Stimulated activated CD4-positive, alpha-beta T cell treated with anti-CD3 and anti-CD28 coated beads, Interleukin-2, amount 100 ng/mL, for 24 hours (primary cell): ENCODE data around the gene SHANK1.
A peak's percentile ranks its signal among the peaks of the same experiment; 100 is the strongest.

Source experiments
- DNase-seq, 2 donors: peaks; one replicate each; pipeline ENCODE4 v3.0.0-alpha.2; 2020

Gene SHANK1

DNA sequence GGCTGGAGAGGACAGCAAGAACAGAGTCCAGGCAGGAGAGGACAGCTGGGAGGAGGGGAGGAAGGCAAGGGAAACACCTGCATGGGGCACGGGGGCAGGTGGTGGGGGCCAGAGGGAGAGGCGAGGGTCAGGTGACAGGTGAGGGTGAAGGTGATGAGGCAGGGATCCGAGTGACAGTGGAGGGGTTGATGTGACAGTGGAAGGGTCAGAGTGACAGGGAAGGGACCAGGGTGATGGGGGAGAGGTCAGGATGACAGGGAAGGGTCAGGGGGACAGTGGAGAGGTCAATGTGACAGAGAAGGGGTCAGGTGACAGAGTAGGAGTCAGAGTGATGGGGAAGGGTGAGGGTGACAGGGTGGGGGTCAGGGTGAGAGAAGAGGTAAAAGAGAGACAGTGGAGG is 41.3 kb downstream of the SHANK1 start:
- DNase-seq: no peak

DNA sequence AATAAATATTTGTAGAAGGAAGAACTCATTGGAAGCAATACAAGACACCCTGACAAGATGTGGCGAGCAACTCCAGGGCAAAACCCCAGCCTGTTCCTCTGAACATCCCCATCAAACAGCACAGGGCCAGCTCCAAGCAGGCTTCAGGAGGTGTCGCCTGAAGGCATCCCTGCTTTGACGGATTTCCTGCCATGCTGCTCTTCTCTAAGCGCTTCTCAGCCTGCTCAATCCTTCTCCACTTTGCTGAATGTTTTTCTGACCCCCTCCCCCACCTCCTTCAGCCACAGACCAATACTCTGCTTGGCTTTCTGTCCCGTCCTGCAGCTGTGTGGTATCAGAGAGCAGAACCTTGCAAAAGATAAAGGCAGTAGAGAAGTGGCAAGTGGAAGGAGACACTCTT is 42.0 kb downstream of the SHANK1 start:
- no peak for DNase-seq

DNA sequence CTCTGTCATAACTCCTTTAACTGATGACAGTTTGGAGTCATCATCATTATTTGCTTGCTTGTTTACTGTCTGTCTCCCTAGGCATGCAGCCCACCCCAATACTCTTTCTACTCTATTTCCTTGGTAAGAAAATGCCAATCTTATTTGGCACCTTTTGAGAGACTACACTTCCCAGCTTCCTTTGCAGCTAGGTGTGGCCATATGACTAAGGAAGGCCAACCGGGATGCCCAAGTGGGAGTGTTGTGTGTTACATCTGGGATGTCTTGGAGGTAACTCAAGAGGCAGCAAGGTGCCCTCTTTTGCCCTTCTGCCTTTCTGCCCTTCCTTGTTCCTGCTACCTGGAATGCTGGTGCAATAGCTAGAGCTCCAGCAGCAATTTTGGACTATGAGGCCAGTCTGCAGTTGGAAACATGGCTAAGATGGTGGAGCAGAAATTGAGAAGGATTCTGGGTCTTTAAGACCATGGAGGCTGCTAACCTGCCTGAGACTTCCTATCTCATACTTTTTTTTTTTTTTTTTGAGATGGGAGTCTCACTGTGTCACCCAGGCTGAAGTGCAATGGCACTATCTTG is 42.9 kb downstream of the SHANK1 start:
- DNase-seq: no peak

GRCh38 chr19:50673118-50673517 is 46.5 kb downstream of the SHANK1 start:
- no peak for DNase-seq

GRCh38 chr19:50670102-50670380 is 49.6 kb downstream of the SHANK1 start:
- no peak for DNase-seq

GRCh38 chr19:50669302-50670101 is 50.1 kb downstream of the SHANK1 start:
- DNase-seq: peak; percentile 50 to 63

- no peak for DNase-seq
These were observed 50.7 kb downstream of the SHANK1 start for GRCh38 chr19:50668879-50669278.

GRCh38 chr19:50668416-50668815 is 51.2 kb downstream of the SHANK1 start:
- no peak for DNase-seq

DNA sequence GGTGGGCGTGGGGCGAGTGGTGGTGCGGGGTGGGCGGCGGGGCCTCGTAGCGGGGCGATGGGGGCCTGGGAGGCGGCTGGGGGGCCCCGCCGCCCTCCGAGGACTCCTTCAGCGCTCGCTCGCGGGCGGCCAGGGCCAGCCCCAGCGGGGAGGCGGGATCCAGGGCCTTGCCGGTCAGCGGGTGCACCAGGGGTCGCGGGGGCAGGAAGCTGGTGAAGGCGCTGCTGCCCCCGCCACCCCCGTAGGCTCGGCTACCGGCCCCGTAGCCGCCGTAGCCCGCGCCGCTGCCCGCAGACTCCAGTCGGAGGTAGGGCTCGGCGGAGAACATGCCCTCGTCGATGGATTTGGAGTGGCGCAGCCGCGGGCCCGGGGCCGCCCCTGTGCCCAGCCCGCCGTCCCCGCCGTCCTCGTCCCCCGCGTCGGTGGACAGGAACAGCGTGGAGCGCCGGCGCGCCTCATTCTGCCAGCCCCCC is 51.8 kb downstream of the SHANK1 start:
- DNase-seq: no peak

GRCh38 chr19:50667177-50667758 is 52.3 kb downstream of the SHANK1 start:
- DNase-seq: no peak

DNA sequence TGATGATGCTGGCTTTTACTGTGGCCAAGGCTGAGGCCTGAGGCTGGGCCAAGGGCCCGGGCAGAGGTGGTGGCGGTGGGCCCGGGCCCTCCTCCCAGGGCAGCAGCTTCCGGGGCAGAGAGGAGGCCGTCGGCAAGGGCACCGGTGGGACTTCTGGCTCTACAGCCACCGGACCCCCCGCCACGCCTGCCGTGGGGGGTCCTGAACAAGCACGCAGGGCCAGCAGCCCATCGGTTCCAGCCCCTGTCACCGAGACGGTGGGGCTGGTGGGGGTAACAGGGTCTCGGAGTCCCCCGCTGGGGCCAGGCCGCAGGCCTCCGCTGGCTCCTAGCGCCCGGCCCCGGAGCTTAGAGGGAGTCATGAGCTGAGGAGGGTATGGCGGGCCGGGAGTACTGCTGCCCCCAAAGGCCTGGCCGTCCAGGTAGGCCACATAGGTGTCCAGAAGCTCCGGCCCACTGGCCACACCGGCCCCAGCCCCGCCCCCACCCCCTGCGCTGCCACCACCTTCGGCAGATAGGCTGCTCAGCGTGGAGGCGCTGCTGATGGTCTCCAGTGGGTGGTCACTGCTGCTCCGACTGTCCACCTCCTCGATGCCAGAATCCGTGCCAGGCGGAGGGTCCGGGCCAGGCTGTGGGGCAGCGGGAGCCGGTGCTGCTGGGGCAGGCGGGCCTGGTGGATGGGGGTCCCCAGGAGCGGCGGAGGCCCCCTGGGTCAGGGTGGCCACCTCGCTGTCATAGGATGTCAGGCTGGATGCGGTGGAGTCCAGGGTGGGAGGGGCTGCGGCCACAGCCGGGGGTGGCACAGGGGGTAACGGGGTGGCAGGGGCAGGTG is 53.0 kb downstream of the SHANK1 start:
- DNase-seq: no peak

DNA sequence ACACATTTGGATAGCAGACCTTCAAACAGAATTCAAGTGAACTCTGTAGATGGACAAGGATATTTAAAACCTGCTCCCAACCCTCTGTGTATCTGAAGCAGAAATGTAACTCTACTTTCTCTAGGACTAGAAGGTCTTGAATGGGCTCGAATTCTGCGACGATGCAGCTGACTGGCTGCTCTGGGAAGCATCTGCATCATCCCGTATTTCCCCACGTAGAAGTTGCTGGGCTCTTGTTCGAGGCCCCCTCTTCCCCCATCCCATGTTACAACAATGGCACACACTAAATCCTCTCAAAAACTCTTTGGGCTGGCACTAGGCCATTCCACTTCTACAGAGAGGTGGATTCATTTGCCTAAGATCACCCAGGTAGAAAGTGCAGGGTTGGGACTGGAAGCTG is 55.4 kb downstream of the SHANK1 start:
- no peak for DNase-seq

DNA sequence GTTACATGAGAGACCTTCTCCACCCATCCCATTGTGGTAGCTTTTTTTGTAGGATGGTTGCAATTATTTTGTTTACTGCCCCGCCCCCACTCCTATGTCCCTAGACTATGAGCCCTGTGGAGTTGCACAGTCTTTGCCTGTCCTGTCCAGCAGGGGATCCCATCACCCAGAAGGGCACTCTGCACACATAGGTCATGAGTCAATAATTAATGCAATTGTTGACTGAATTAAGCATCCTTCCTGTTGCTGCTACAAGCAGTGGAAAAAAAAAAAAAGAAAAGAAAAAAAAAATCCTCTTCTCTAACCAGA is 56.2 kb downstream of the SHANK1 start:
- no peak for DNase-seq

- DNase-seq: no peak
These were observed 56.7 kb downstream of the SHANK1 start for GRCh38 chr19:50662651-50663481.

- DNase-seq: no peak
These were observed 57.6 kb downstream of the SHANK1 start for GRCh38 chr19:50661766-50662650.

DNA sequence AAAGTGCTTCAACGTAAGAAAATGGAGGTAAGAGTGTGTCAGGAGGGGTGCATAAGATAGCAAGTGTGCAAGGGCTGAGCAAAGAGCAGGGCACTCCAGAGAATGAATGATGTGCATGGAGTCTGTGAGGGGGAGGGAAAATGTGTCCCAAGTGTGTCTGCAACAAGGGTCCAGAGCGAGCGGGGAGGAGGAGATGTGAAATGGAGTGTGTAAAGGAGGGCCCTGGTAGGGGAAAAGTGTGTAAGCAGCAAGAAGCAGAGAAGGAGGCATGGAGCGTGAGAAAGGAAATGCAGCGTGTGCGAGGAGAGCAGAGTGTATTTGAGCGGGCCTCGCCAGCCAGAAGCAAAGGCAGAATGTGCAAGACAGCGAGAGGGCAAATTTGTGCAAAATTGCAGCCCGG is 58.6 kb downstream of the SHANK1 start:
- DNase-seq: no peak

- DNase-seq: no peak
These were observed 59.6 kb downstream of the SHANK1 start for GRCh38 chr19:50660088-50660366.

GRCh38 chr19:50659318-50660087 is 60.1 kb downstream of the SHANK1 start:
- DNase-seq: no peak

DNA sequence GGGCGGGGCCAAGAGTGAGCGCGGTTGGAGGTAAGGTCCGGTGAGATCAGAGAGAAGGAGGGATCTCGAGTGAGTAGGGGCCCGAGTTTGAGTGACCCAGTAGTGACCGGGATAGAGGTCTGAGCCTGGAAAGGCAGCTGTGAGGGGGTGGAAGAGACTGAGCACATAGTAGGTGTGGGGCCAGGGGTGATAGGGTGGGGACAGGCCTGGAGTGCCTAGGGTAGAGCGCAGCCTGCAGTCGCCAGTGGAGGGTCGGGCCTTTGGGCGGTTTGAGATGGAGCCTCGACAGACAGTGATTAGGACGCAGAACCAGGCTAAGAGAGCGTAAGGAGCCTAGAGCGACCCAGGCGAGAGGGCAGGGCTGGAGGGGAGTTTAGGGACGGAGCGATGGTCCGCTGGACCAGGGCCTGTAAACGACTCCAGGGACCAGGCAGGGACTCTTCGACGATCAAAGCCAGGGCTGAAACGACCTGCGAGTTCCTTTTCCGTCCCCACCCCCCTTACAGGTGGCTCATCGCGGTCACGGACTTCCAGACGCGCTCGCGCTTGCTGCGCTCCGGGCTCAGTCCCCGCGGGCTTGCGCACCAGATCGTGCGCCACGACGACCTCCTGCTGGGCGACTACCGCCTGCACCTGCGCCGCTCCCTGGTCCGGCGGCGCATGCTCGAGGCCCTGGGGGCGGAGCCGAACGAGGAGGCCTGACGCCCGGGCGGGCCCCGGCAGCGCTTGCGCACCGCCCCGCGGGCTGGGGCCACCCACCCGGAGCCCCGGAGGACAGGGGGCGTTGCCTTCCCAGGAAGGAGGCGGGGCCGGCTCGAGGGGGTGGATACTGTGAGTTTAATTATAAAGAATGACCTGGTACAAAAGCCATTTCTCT is 60.9 kb downstream of the SHANK1 start:
- peak; percentile 52 to 79 for DNase-seq
